SIG-M5 treated with dmso at 0.1 percent for 504 hours (cell line): ENCODE results near the gene CACNA1C.
"Not testable (repeated sequence)": the region's sequence is repeated elsewhere in the genome, so short reads cannot be mapped to it uniquely, and the experiment has no call there.

Experiments
- DNase-seq: peaks from one replicate; lab custom pipeline; 2025; ENCODE audit not compliant: unreplicated experiment; lab: John Stamatoyannopoulos, UW

Gene CACNA1C

DNA sequence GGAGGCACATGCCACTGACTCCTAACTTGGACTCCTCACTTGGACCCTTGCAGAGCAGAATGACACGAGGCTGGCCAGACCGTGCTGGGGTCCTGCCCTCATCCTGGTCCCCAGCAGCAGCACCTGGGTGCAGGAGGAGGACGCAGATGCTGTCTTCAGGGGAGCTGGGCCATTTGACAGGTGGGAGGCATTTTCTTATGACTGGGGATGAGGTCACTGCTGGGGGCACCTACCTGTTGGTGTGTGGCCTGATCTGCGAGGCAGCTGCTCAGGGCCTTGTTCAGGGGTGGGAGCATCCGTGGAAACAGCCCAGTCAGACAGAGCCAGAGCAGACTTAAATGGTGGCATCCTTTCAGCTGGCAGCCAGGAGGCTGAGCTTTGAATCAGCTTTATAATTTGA, 57.3 kb downstream of the CACNA1C start:
- DNase-seq: no peak

DNA sequence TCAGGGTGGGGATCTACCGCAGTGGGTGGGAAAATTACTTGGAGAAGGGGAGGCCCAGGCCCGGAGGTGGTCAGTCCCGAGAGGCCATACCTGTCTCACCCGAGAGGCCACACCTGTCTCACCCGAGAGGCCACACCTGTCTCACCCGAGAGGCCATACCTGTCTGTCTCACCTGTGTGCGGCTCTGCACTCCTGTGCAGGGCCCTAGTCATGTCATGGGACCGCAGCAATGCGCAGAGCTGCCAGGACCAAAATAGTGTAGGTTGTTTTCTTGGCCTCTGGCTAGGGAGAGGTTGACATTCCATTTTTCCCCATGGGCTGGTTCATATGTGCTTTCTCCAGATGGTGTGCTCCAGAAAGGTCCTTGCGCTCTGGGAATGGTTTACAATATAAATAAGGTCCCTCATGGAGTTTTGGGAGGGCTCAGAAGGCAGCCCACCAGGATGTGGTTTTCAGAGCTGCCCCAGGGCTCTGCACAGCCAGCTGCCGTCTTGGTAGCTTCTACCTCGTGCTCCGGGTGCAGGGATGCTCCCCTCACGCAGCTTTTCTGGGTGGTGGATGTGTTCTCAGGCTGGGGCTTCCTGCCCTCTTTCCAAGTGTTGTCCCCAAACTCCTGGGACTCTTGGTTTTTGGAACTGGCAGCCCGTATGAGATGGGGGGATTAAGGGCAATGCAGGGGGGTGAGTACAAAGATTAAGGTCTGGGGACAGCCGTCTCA, 58.2 kb downstream of the CACNA1C start:
- no peak for DNase-seq

DNA sequence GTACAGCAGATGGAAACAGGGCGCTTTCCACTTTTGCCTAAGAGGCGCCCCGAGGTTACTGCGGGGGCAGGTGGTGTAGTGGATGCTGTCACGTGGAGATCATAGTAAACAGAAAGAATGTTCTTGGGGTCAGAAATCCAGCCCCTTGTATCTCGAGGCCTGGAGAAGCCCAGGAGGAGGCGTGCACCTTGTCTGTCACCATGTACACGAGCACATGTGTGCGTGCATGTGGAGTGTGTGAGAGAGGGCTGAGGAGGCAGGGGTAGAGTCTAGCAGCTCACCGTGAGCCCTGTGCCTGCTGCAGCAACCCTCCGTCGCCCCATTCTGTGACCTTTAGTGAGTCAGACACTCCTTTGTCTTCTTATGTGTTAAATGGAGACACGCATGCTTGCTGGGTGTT, 59.0 kb downstream of the CACNA1C start:
- DNase-seq: no peak

DNA sequence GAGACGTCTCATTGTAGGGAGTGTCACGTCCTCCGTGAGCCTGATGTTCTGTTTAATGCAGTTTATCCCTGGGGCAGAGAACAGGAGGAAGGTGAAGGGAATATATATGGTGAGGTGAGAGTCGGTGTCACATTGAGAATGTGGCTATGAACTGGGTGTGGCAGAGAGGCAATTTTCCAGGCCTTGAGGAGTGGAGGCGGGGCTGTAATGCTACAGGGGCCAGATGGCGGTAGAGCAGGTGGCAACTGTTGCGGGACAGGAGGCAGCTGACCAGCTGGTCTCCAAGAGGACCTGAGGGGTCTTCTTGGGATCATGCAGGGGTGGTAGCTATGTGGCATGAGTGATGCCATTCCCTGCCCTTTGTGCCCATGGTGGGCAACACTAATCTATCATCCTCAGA, 59.6 kb downstream of the CACNA1C start:
- DNase-seq: no peak

- no peak for DNase-seq
Measured at GRCh38 chr12:2113119-2113912, 60.5 kb downstream of the CACNA1C start.

- DNase-seq: no peak
Measured at GRCh38 chr12:2114071-2114470, 61.3 kb downstream of the CACNA1C start.

- DNase-seq: no peak
Measured at GRCh38 chr12:2115101-2115845, 62.5 kb downstream of the CACNA1C start.

GRCh38 chr12:2117541-2117940, 64.8 kb downstream of the CACNA1C start:
- no peak for DNase-seq

- peak; percentile 39 for DNase-seq
Measured at GRCh38 chr12:2118061-2118460, 65.3 kb downstream of the CACNA1C start.

DNA sequence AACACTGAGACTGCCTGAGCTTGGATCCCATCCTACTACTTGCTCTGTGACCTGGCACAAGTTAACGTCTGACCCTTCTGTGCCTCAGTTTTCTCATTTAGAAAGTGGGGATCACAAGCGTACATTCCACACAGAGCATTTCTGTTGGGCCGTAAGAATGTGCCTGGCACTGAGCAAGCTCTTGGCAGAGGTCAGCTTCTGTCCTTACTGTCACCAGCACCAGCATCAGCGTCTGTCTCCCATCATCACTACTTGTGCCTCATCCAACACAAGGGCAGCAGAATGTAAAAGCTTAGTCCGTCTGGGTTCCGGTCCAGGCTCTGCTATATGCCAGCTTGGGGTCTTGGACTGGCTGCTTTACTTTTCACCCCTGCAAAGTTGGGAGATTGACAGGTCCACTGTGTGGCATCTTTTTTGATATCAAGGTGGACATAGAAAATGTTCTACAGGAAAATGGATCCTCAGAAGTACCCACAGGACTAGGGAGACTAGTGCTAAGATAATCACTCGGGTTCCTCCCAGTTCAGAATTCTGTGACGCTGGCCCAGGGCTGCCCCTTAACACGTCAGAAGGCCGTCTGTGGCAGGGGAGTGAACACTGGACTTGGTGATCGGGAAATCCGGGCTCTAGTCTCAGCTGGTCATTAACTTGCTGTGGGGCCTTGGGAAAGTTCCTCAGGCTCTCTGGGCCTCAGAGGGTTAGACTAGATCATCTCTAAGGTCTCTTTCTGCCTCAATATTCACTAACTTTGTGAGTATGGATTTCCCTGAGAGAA, 65.9 kb downstream of the CACNA1C start:
- no peak for DNase-seq

- no peak for DNase-seq
Measured at GRCh38 chr12:2119266-2119665, 66.5 kb downstream of the CACNA1C start.

DNA sequence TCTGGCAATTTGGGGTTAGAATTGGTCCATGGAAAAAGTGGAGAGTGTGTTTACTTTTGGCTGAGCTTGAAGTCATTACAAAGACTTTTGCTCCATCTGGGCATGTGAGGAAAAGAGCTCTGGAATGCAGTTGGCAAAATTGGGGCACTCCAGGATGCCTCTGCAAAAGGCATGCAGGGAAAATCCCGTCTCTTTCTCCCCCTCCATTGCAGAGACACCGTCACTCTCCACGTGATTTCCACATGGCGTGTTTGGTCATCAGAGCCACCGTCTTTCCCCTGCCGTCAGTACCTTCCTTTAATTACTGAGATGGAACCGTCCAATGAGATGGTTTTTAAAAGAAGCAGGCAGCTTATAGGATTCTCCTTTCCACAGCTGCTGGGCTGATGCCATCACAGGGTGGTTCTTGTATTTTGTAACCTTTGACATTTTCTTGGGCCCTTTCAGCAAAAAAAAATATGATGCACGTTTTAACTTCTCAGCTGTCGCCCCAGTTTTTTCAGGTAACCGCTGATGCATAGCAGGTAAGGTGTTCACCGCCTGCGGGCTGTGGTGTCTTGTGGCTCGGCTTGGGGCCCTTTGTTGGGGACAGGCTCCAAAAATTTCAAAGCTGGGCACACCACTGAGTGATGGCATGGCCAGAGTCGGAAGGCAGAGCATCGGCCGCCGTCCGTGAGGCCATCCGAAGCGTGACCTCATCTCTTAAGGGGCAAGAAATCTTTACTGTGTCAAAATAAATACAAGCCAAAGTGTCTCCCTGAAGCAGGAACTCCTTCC, 68.4 kb downstream of the CACNA1C start:
- no peak for DNase-seq

GRCh38 chr12:2124466-2125023, 71.8 kb downstream of the CACNA1C start:
- no peak for DNase-seq

- DNase-seq: no peak
Measured at GRCh38 chr12:2125651-2126522, 73.1 kb downstream of the CACNA1C start.

- no peak for DNase-seq
Measured at GRCh38 chr12:2126676-2127406, 74.1 kb downstream of the CACNA1C start.

DNA sequence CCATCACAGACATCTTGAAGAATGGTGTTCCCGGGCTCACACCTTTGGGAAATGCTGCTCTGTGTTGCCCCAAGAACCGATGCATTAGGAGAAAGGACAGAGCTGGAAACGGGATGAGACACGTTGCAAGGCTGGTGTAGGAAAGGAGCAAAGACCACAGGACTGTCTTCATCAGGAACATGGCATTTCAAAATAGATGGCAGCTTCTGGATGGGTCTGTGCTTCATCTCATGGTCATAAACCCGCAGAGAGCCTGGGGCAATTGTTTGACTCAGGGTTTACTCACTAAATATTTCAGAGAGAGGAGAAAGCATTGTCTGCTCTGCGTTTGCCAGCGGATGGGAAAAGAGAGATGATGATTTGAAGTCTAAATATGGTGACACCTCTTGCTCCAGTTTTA, 76.3 kb downstream of the CACNA1C start:
- no peak for DNase-seq

GRCh38 chr12:2135661-2136418, 83.1 kb downstream of the CACNA1C start:
- DNase-seq: not testable (repeated sequence)

- DNase-seq: no peak
Measured at GRCh38 chr12:2136901-2137300, 84.1 kb downstream of the CACNA1C start.
